ENCODE data around the gene RNF7. TPM values are rescaled to one million over a fixed set of nuclear protein-coding genes. Genes with fewer than 3 reads are reported as not detected.
"Not testable (repeated sequence)": the region's sequence is repeated elsewhere in the genome, so short reads cannot be mapped to it uniquely, and the experiment has no call there.

RNF7 gene
- total RNA-seq, 1 experiment from 2014 or later, result 77.7 TPM

DNA sequence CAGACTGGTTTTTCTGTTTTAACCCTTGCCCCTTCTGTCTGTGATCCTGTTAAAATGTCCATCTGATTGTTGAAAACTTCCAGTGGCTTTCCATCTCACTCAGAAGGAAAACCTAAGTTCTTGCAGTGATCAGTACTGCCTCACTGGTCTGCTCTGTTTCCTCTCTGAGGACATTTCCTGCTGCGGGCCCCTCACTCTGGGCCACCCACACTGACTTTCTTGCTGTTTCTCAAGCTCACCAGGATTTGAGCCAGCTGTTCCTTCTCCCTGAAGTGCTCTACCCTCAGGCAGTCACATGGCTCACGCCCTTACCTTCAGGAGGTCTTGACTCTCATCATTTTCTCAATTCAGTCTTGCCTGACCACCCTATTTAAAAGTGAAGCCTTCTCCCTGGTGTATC is 26.9 kb downstream of the RNF7 start:
- in situ Hi-C loops (cut with HindIII; ENCODE audit: low pct_unique_long_range_greater_than_20kb, low sequenced_read_pairs), result no loop called here
- no peak for DNase-seq (ENCODE audit: low read depth, low spot score)

GRCh38 chr3:141767066-141767465 is 29.0 kb downstream of the RNF7 start:
- in situ Hi-C loops (cut with HindIII; ENCODE audit: low pct_unique_long_range_greater_than_20kb, low sequenced_read_pairs), result no loop called here
- DNase-seq (ENCODE audit: low read depth, low spot score), result no peak

DNA sequence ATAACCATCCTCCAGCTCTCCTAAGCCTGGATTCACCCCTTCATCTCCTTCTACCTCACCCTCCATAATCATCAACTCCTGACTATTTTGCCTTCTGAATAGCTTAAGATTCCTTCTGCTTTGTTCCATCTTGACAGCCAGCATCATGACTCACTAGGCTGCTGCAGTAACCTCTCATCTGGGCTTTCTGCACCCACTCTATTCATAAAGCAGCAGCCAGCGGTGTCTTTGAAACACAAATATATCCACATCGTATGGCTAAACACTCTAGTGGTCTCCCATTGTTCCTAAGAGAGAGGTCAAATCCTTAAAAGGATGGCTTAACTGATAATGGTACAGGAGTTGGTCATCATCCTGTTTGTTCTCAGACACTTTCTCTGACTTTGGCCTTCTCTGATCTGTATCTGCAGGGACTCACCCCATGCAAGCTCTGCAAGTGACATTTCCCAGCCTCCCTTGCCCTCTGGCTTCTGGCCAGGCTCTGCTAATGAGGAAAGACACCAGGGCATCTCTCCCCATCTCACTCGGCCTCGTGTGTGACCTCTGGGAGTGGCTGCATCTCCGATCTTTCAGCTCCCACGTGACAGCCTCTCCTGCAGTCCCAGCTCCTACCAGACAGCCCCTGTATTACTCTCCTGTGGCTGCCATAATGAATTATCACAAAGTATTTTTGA is 31.3 kb downstream of the RNF7 start:
- no peak for DNase-seq (ENCODE audit: low read depth, low spot score)
- in situ Hi-C loops (cut with HindIII; ENCODE audit: low pct_unique_long_range_greater_than_20kb, low sequenced_read_pairs), result no loop called here

GRCh38 chr3:141773676-141774075 is 35.6 kb downstream of the RNF7 start:
- DNase-seq (ENCODE audit: low read depth, low spot score), result no peak
- in situ Hi-C loops (cut with HindIII; ENCODE audit: low pct_unique_long_range_greater_than_20kb, low sequenced_read_pairs), result no loop called here

- DNase-seq (ENCODE audit: low read depth, low spot score), result no peak
- in situ Hi-C loops (cut with HindIII; ENCODE audit: low pct_unique_long_range_greater_than_20kb, low sequenced_read_pairs), result loop anchor here (25.0 kb wide), 1 partner anchor 111 kb away; the partner anchor contains the start of gene ATP1B3
These were observed 38.3 kb downstream of the RNF7 start for GRCh38 chr3:141776376-141776775.

DNA sequence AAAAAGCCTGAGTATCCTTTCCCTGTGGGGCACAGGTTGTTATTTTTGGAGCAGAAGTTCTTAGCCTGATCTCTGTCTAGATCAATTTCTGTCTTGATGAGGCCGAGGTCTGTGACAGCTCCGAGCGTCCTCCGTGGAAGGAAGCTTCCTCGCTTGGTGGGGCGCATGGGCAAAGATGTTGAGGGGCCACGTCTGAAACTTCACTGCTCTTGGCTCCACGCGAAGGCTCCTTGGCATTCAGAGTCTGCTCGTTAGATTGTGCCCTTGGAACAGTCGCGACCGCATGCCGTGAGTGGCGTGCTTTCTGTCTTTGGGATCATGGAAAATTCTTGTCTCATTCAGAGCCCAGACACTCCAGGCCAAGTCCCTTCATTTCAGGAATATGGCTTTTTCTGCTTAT is 38.8 kb downstream of the RNF7 start:
- in situ Hi-C loops (cut with HindIII; ENCODE audit: low pct_unique_long_range_greater_than_20kb, low sequenced_read_pairs), result loop anchor here (25.0 kb wide), 1 partner anchor 110 kb away; the partner anchor contains the start of gene ATP1B3
- DNase-seq (ENCODE audit: low read depth, low spot score), result no peak

DNA sequence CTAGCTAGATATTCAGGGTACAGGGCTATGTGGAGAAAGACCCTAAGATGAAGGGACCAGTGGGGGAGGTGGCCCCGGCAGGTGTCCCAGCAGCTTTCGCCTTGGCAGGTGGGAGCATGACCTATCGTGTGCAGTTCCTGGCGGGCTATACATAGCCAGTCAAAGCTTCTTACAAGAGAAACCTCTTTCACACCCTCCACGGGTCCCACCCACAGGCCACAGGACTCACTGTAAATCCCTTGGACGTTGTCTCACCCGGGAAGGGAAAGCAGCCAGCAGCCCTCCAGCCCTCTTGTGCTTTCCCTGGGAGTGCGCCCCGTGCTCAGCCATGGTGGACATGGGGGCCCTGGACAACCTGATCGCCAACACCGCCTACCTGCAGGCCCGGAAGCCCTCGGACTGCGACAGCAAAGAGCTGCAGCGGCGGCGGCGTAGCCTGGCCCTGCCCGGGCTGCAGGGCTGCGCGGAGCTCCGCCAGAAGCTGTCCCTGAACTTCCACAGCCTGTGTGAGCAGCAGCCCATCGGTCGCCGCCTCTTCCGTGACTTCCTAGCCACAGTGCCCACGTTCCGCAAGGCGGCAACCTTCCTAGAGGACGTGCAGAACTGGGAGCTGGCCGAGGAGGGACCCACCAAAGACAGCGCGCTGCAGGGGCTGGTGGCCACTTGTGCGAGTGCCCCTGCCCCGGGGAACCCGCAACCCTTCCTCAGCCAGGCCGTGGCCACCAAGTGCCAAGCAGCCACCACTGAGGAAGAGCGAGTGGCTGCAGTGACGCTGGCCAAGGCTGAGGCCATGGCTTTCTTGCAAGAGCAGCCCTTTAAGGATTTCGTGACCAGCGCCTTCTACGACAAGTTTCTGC is 40.1 kb downstream of the RNF7 start:
- in situ Hi-C loops (cut with HindIII; ENCODE audit: low pct_unique_long_range_greater_than_20kb, low sequenced_read_pairs), result loop anchor here (25.0 kb wide), 1 partner anchor 109 kb away; the partner anchor contains the start of gene ATP1B3
- no peak for DNase-seq (ENCODE audit: low read depth, low spot score)

- in situ Hi-C loops (cut with HindIII; ENCODE audit: low pct_unique_long_range_greater_than_20kb, low sequenced_read_pairs), result loop anchor here (25.0 kb wide), 1 partner anchor 108 kb away; the partner anchor contains the start of gene ATP1B3
- DNase-seq (ENCODE audit: low read depth, low spot score), result no peak
These were observed 41.6 kb downstream of the RNF7 start for GRCh38 chr3:141779667-141780066.

DNA sequence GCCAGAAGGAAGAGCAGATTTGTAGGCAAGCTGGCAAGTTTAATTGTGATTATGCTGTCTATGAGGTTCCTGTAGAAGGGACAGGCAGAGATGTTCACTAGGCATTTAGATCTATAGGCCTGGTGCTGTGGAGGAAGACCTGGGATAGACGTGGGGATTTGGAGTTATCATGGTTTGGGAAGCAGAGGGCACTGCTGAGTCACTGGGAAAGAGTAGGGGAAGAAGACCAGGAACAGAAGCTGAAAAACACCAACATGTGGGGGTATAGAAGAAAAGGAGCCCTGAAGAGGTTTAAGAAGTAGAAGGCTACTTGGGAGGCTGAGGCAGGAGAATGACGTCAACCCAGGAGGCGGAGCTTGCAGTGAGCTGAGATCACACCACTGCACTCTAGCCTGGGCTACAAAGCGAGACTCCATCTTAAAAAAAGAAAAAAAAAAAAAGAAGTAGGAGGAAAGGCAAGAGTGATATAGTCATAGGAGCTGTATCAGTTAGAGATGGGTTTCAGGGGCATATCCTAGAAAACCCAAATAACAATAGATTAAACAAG is 44.4 kb downstream of the RNF7 start:
- in situ Hi-C loops (cut with HindIII; ENCODE audit: low pct_unique_long_range_greater_than_20kb, low sequenced_read_pairs), result loop anchor here (25.0 kb wide), 1 partner anchor 105 kb away; the partner anchor contains the start of gene ATP1B3
- peak; percentile 58 for DNase-seq (ENCODE audit: low read depth, low spot score)

DNA sequence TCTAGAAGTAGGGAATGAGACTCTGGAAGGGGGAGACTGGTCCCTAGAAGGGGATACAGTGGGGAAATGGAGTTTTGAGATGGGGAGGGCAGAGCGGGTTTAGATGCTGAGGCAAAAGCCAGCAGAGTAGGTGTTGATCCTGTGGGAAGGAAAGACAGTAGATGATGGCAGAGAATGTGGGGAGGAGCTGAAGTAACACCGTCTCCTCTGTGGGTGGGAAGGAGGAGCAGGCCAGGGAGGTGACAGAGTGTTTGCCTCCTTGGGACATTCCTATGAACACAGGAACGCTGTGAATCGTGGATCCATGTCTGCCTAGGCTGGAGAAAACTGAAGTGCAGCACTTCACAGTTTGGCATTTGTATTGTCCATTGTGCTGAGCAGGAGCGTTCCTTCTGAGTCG is 45.5 kb downstream of the RNF7 start:
- DNase-seq (ENCODE audit: low read depth, low spot score), result no peak
- in situ Hi-C loops (cut with HindIII; ENCODE audit: low pct_unique_long_range_greater_than_20kb, low sequenced_read_pairs), result loop anchor here (25.0 kb wide), 1 partner anchor 104 kb away; the partner anchor contains the start of gene ATP1B3

DNA sequence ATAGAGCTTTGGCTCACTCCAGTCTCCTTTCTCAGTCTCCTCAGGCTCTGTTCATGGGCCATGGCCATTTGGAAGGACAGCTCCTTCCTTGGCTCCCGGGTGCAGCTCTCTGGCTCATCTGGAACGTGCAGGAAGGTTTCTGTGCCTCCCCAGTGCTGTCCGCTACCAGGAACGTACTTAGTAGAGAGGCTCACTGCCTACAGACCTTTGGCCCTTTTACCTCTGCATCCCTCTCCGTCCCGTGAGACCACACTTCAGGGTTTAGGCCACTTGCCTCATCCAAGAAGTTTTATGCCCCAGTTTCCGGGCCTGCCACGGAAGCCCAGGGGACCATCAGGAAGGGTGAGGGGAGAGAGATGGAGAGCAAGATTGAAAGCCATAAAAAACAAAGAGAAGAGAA is 46.0 kb downstream of the RNF7 start:
- no peak for DNase-seq (ENCODE audit: low read depth, low spot score)
- in situ Hi-C loops (cut with HindIII; ENCODE audit: low pct_unique_long_range_greater_than_20kb, low sequenced_read_pairs), result loop anchor here (25.0 kb wide), 1 partner anchor 103 kb away; the partner anchor contains the start of gene ATP1B3

- in situ Hi-C loops (cut with HindIII; ENCODE audit: low pct_unique_long_range_greater_than_20kb, low sequenced_read_pairs), result loop anchor here (25.0 kb wide), 1 partner anchor 103 kb away; the partner anchor contains the start of gene ATP1B3
- DNase-seq (ENCODE audit: low read depth, low spot score), result no peak
These were observed 46.4 kb downstream of the RNF7 start for GRCh38 chr3:141784531-141784930.

DNA sequence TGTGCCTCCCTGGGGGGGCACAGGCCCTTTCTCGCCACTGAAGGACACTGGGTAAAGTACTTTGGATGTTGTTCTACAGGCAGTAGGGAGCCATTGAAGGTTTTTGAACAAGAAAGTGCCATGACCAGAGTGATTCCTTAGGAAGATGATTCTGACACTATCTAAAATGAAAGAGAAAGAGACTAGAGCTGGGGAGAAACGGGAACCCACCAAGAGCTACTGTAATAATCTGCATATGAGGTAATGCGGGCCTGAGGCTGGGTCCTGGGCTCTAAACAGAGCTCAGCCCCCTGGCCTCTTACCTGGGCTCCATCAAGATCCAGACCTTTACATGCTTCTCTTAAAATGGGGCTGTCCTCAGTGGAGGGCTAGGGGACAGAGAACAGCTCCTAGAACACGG is 50.1 kb downstream of the RNF7 start:
- DNase-seq (ENCODE audit: low read depth, low spot score), result no peak
- in situ Hi-C loops (cut with HindIII; ENCODE audit: low pct_unique_long_range_greater_than_20kb, low sequenced_read_pairs), result loop anchor here (25.0 kb wide), 1 partner anchor 99 kb away; the partner anchor contains the start of gene ATP1B3

GRCh38 chr3:141788750-141789149 is 50.7 kb downstream of the RNF7 start:
- in situ Hi-C loops (cut with HindIII; ENCODE audit: low pct_unique_long_range_greater_than_20kb, low sequenced_read_pairs), result loop anchor here (25.0 kb wide), 1 partner anchor 99 kb away; the partner anchor contains the start of gene ATP1B3
- not testable (repeated sequence) for DNase-seq (ENCODE audit: low read depth, low spot score)

GRCh38 chr3:141789281-141789680 is 51.2 kb downstream of the RNF7 start:
- in situ Hi-C loops (cut with HindIII; ENCODE audit: low pct_unique_long_range_greater_than_20kb, low sequenced_read_pairs), result loop anchor here (25.0 kb wide), 1 partner anchor 98 kb away; the partner anchor contains the start of gene ATP1B3
- DNase-seq (ENCODE audit: low read depth, low spot score), result no peak

- in situ Hi-C loops (cut with HindIII; ENCODE audit: low pct_unique_long_range_greater_than_20kb, low sequenced_read_pairs), result loop anchor here (25.0 kb wide), 1 partner anchor 97 kb away; the partner anchor contains the start of gene ATP1B3
- no peak for DNase-seq (ENCODE audit: low read depth, low spot score)
These were observed 52.1 kb downstream of the RNF7 start for GRCh38 chr3:141790171-141790570.

- no peak for DNase-seq (ENCODE audit: low read depth, low spot score)
These were observed 54.4 kb downstream of the RNF7 start for GRCh38 chr3:141792495-141792894.

More at GRCh38 chr3:141792495-141792894, 54.4 kb downstream of the RNF7 start:
- in situ Hi-C loops (cut with HindIII; ENCODE audit: low pct_unique_long_range_greater_than_20kb, low sequenced_read_pairs), result loop anchor here (25.0 kb wide), 1 partner anchor 95 kb away; the partner anchor contains the start of gene ATP1B3
